Muscle layer of colon (tissue), 2 donors: ENCODE results near the gene SH3BP5L.
"Not testable (repeated sequence)": the region's sequence is repeated elsewhere in the genome, so short reads cannot be mapped to it uniquely, and the experiment has no call there.

Experiments used
- H3K27ac ChIP-seq: one replicate; pipeline ENCODE4 v1.7.0; 2013; ENCODE audit warnings: low read depth, mild to moderate bottlenecking, low read length, moderate library complexity
- H3K27me3 ChIP-seq, 2 donors: one replicate each; pipeline ENCODE4 v1.7.0; 2013; ENCODE audit warnings: low read length in 2 of 2, mild to moderate bottlenecking in 2 of 2; ENCODE audit not compliant: insufficient read depth in 2 of 2, control insufficient read depth in 1 of 2
- H3K36me3 ChIP-seq: one replicate; pipeline ENCODE4 v1.7.0; 2013; ENCODE audit warnings: mild to moderate bottlenecking, low read length; ENCODE audit not compliant: insufficient read depth
- H3K4me1 ChIP-seq: one replicate; pipeline ENCODE4 v1.7.0; 2013; ENCODE audit warnings: mild to moderate bottlenecking, low read length; ENCODE audit not compliant: insufficient read depth
- H3K4me3 ChIP-seq, 2 donors: one replicate each; pipeline ENCODE4 v1.7.0; 2013; ENCODE audit warnings: low read length in 2 of 2, low read depth in 1 of 2, mild to moderate bottlenecking in 1 of 2, moderate library complexity in 1 of 2
- H3K9ac ChIP-seq: one replicate; pipeline ENCODE4 v1.7.0; 2013; ENCODE audit warnings: low read length
- H3K9me3 ChIP-seq: one replicate; pipeline ENCODE4 v1.7.0; 2013; ENCODE audit warnings: mild to moderate bottlenecking, low read length
- donor health status: abdominal sarcoma.
- donor health status: Adenocarcinoma of cecum.

The SH3BP5L gene

DNA sequence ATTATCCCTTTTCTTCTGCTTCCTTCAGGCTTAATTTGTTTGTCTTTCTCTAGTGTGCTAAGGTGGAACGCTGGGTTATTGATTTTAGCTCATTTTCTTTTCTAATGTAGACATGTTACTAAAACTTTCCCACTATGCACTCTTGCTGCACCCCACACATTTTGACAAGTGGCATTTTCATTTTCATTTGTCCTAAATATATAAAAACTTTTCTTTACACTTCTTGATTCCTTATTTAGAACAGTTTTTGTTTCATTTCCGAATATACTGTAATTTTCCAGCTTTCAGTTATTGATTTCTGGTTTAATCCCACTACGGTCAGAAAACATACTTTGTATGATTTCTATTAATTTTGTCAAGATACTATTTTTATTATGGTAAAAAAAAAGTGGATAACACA is 25.3 kb downstream of the SH3BP5L start:
- no peak overlapping the region for H3K27ac ChIP-seq
- no peaks in the 10 kb centered on the region for H3K9me3 ChIP-seq
- no peak overlapping the region for H3K9ac ChIP-seq
- H3K4me1 ChIP-seq = no peaks in the 10 kb centered on the region
- no peaks in the 10 kb centered on the region for H3K36me3 ChIP-seq
- no peak overlapping the region for H3K4me3 ChIP-seq
- H3K27me3 ChIP-seq = no peaks in the 10 kb centered on the region

GRCh38 chr1:248798791-248799190 is 26.9 kb downstream of the SH3BP5L start:
- no peak overlapping the region for H3K27ac ChIP-seq
- no peaks in the 10 kb centered on the region for H3K9me3 ChIP-seq
- H3K4me1 ChIP-seq = no peaks in the 10 kb centered on the region
- no peak overlapping the region for H3K4me3 ChIP-seq
- no peaks in the 10 kb centered on the region for H3K27me3 ChIP-seq
- no peaks in the 10 kb centered on the region for H3K36me3 ChIP-seq
- H3K9ac ChIP-seq = no peak overlapping the region

- not testable (repeated sequence) for H3K9ac ChIP-seq, H3K36me3 ChIP-seq, H3K4me1 ChIP-seq, H3K27me3 ChIP-seq, H3K9me3 ChIP-seq, H3K4me3 ChIP-seq, H3K27ac ChIP-seq
These were observed 31.1 kb downstream of the SH3BP5L start for GRCh38 chr1:248794663-248795062.

GRCh38 chr1:248793592-248793991 is 32.1 kb downstream of the SH3BP5L start:
- Histone ChIP-seq H3K9me3 (no peaks in the 10 kb centered on the region), H3K36me3 (no peaks in the 10 kb centered on the region), H3K27me3 (no peaks in the 10 kb centered on the region), H3K9ac (no peak overlapping the region), H3K4me1 (no peaks in the 10 kb centered on the region), H3K27ac (no peak overlapping the region), H3K4me3 (no peak overlapping the region)

GRCh38 chr1:248792342-248792741 is 33.4 kb downstream of the SH3BP5L start:
- H3K4me3 ChIP-seq = no peak overlapping the region
- H3K36me3 ChIP-seq = no peaks in the 10 kb centered on the region
- no peak overlapping the region for H3K27ac ChIP-seq
- H3K9ac ChIP-seq = no peak overlapping the region
- H3K27me3 ChIP-seq = no peaks in the 10 kb centered on the region
- H3K4me1 ChIP-seq = no peaks in the 10 kb centered on the region
- no peaks in the 10 kb centered on the region for H3K9me3 ChIP-seq

GRCh38 chr1:248791010-248791409 is 34.7 kb downstream of the SH3BP5L start:
- Histone ChIP-seq H3K4me1 (no peaks in the 10 kb centered on the region), H3K36me3 (no peaks in the 10 kb centered on the region), H3K27me3 (no peaks in the 10 kb centered on the region), H3K9ac (no peak overlapping the region), H3K4me3 (no peak overlapping the region), H3K27ac (no peak overlapping the region), H3K9me3 (no peaks in the 10 kb centered on the region)

DNA sequence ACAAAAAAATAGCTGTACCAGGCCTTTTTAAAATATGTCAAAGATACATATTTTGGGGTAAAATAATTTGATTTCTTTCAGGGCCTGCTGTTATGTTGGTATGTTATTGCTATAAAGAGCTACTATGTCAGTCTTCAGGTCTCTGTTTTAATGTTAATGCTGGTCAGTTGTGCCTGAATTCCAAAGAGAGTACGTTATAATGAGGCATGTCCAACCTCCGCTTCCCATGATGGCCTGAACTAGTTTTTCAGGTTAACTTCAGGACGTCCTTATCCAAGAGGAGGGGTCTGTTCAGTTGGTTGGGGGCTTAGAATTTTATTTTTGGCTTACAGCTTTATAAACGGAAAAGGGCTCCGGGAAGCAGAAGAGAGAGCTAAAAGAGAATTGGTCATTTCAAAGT is 35.3 kb downstream of the SH3BP5L start:
- no peaks in the 10 kb centered on the region for H3K36me3 ChIP-seq
- H3K4me3 ChIP-seq = no peak overlapping the region
- no peak overlapping the region for H3K27ac ChIP-seq
- H3K9me3 ChIP-seq = no peaks in the 10 kb centered on the region
- H3K4me1 ChIP-seq = no peaks in the 10 kb centered on the region
- H3K9ac ChIP-seq = no peak overlapping the region
- H3K27me3 ChIP-seq = no peaks in the 10 kb centered on the region

DNA sequence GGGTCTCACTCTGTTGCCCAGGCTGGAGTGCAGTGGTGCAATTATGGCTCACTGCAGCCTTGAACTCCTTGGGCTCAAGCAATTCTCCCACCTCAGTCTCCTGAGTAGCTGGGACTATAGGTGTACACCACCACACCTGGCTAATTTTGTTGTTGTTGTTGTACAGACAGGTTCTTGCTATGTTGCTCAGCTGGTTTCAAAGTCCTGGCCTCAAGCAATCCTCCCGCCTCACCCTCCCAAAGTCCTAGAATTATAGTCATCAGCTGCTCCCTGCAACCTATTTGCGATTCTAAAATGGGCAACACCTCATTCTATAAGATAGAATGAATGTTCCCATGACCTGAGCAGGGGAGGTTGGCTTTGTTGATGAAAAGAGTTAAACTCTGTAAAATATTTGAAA is 36.4 kb downstream of the SH3BP5L start:
- not testable (repeated sequence) for H3K27me3 ChIP-seq, H3K9ac ChIP-seq, H3K27ac ChIP-seq, H3K9me3 ChIP-seq, H3K4me3 ChIP-seq, H3K4me1 ChIP-seq, H3K36me3 ChIP-seq

DNA sequence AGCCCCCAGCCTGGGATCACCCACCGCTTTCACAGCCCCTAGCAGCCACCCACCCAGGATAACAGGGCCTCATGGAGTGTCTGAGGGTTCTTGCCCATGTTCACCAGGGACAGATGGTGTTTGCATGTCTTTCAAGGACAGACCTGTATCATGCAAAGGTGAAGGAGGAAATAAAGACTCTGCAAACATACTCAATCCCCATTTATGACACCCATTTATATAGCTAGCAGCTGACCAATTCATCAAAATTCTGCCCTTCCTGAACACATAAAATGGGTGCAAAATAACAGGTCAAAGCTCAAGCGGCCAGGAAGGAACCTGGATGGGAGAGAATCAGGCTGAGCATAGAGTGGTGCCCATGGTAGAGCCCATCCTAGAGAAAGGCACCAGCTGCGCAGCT is 37.4 kb downstream of the SH3BP5L start:
- H3K4me3 ChIP-seq = no peak overlapping the region
- no peaks in the 10 kb centered on the region for H3K36me3 ChIP-seq
- no peaks in the 10 kb centered on the region for H3K9me3 ChIP-seq
- H3K9ac ChIP-seq = no peak overlapping the region
- no peak overlapping the region for H3K27ac ChIP-seq
- H3K4me1 ChIP-seq = no peaks in the 10 kb centered on the region
- H3K27me3 ChIP-seq = no peaks in the 10 kb centered on the region

DNA sequence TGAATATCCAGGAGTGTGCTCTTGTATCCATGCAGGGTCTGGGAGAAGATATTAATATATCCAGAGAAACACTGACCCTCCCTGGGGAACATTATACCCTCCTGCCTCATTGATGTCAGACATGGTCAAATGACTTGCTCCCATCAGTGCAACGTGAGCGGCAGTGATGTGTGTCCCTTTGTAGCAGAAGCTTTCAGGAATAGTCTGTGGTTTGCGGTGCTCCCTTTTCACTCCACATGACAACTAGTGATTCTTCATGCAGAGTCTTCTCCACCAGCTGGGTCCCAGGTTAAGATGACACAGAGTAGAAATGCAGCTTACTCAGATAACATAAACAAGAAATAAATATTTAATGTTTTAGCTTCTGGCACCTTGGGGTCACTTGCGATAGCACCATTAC is 38.3 kb downstream of the SH3BP5L start:
- no peak overlapping the region for H3K9ac ChIP-seq
- H3K36me3 ChIP-seq = no peaks in the 10 kb centered on the region
- no peaks in the 10 kb centered on the region for H3K9me3 ChIP-seq
- H3K4me1 ChIP-seq = no peaks in the 10 kb centered on the region
- no peaks in the 10 kb centered on the region for H3K27me3 ChIP-seq
- H3K27ac ChIP-seq = no peak overlapping the region
- H3K4me3 ChIP-seq = no peak overlapping the region

GRCh38 chr1:248786156-248786555 is 39.6 kb downstream of the SH3BP5L start:
- Histone ChIP-seq H3K27ac (no peak overlapping the region), H3K9ac (no peak overlapping the region), H3K36me3 (no peaks in the 10 kb centered on the region), H3K4me1 (no peaks in the 10 kb centered on the region), H3K9me3 (peaks cover 2% of the 10 kb centered on the region), H3K27me3 (no peaks in the 10 kb centered on the region), H3K4me3 (no peak overlapping the region)

- H3K4me3 ChIP-seq = no peak overlapping the region
- no peaks in the 10 kb centered on the region for H3K27me3 ChIP-seq
- no peaks in the 10 kb centered on the region for H3K4me1 ChIP-seq
- H3K9ac ChIP-seq = no peak overlapping the region
- no peak overlapping the region for H3K27ac ChIP-seq
- H3K9me3 ChIP-seq = peaks cover 5% of the 10 kb centered on the region
- H3K36me3 ChIP-seq = no peaks in the 10 kb centered on the region
These were observed 42.3 kb downstream of the SH3BP5L start for GRCh38 chr1:248783367-248783766.
